ENCODE measurements around the gene ACSF2.
A peak's percentile ranks its signal among the peaks of the same experiment; 100 is the strongest.
"Not testable (repeated sequence)": the region's sequence is repeated elsewhere in the genome, so short reads cannot be mapped to it uniquely, and the experiment has no call there.

ACSF2 gene

GRCh38 chr17:50475362-50475761 lies 49.3 kb downstream of the ACSF2 start:
- Histone ChIP-seq H3K79me2 (no peaks in the 10 kb centered on the region), H2AFZ (no peak overlapping the region), H3K4me1 (peaks cover 19% of the 10 kb centered on the region), H3K4me3 (ENCODE audit: low read depth, low read length) (no peak overlapping the region), H3K27me3 (ENCODE audit: control insufficient read depth, insufficient read depth, low read length) (no peaks in the 10 kb centered on the region), H3K36me3 (ENCODE audit: control insufficient read depth, insufficient read depth, low read length) (no peaks in the 10 kb centered on the region), H3K9me3 (ENCODE audit: control insufficient read depth, low read length) (no peaks in the 10 kb centered on the region), H3K9ac (no peak overlapping the region), H3K27ac (no peak overlapping the region), H3K4me2 (ENCODE audit: low read length) (no peak overlapping the region)
- TF ChIP-seq CTCF (IDR thresholded peaks at IDR 0.05): no peak

- Histone ChIP-seq H3K4me1 (peaks cover 19% of the 10 kb centered on the region), H2AFZ (peak overlapping the region; percentile 20)
- H3K36me3 ChIP-seq (ENCODE audit: control insufficient read depth, insufficient read depth, low read length); H3K9ac ChIP-seq; H3K9me3 ChIP-seq (ENCODE audit: control insufficient read depth, low read length); H3K4me2 ChIP-seq (ENCODE audit: low read length); H3K79me2 ChIP-seq; H3K27me3 ChIP-seq (ENCODE audit: control insufficient read depth, insufficient read depth, low read length); H3K27ac ChIP-seq; H3K4me3 ChIP-seq (ENCODE audit: low read depth, low read length): not testable (repeated sequence)
Measured at GRCh38 chr17:50475775-50476544, 49.9 kb downstream of the ACSF2 start.

- Histone ChIP-seq H3K4me1 (peaks cover 19% of the 10 kb centered on the region), H3K9me3 (ENCODE audit: control insufficient read depth, low read length) (no peaks in the 10 kb centered on the region), H3K79me2 (no peaks in the 10 kb centered on the region), H3K27me3 (ENCODE audit: control insufficient read depth, insufficient read depth, low read length) (no peaks in the 10 kb centered on the region), H3K4me2 (ENCODE audit: low read length) (no peak overlapping the region), H3K9ac (no peak overlapping the region), H3K36me3 (ENCODE audit: control insufficient read depth, insufficient read depth, low read length) (no peaks in the 10 kb centered on the region), H3K27ac (no peak overlapping the region), H3K4me3 (ENCODE audit: low read depth, low read length) (no peak overlapping the region), H2AFZ (peak overlapping the region; percentile 20)
- TF ChIP-seq CTCF (IDR thresholded peaks at IDR 0.05): no peak
Measured at GRCh38 chr17:50476545-50477315, 50.7 kb downstream of the ACSF2 start.

- H3K9ac ChIP-seq: no peak overlapping the region
- H3K4me3 ChIP-seq (ENCODE audit: low read depth, low read length): peak overlapping the region; percentile 62
- H3K79me2 ChIP-seq: no peaks in the 10 kb centered on the region
- H2AFZ ChIP-seq: peak overlapping the region; percentile 87
- H3K4me1 ChIP-seq: peaks cover 13% of the 10 kb centered on the region
- H3K27me3 ChIP-seq (ENCODE audit: control insufficient read depth, insufficient read depth, low read length): no peaks in the 10 kb centered on the region
- no peaks in the 10 kb centered on the region for H3K9me3 ChIP-seq (ENCODE audit: control insufficient read depth, low read length)
- peak overlapping the region; percentile 74 for H3K4me2 ChIP-seq (ENCODE audit: low read length)
- H3K27ac ChIP-seq: peak overlapping the region; percentile 83
- TF ChIP-seq CTCF (IDR thresholded peaks at IDR 0.05): no peak
- no peaks in the 10 kb centered on the region for H3K36me3 ChIP-seq (ENCODE audit: control insufficient read depth, insufficient read depth, low read length)
Measured at GRCh38 chr17:50477976-50478375, 52.0 kb downstream of the ACSF2 start.

All from parathyroid adenoma (tissue), 2 donors.